ENCODE results near the gene TRIM67. TPM values are rescaled to one million over a fixed set of nuclear protein-coding genes. Genes with fewer than 3 reads are reported as not detected.
"Not testable (repeated sequence)": the region's sequence is repeated elsewhere in the genome, so short reads cannot be mapped to it uniquely, and the experiment has no call there.

The TRIM67 gene
- 0.17 TPM in 1 of 2 replicates, not detected in the other for total RNA-seq (2014; rRNA removed; shearing (Covaris generic))

DNA sequence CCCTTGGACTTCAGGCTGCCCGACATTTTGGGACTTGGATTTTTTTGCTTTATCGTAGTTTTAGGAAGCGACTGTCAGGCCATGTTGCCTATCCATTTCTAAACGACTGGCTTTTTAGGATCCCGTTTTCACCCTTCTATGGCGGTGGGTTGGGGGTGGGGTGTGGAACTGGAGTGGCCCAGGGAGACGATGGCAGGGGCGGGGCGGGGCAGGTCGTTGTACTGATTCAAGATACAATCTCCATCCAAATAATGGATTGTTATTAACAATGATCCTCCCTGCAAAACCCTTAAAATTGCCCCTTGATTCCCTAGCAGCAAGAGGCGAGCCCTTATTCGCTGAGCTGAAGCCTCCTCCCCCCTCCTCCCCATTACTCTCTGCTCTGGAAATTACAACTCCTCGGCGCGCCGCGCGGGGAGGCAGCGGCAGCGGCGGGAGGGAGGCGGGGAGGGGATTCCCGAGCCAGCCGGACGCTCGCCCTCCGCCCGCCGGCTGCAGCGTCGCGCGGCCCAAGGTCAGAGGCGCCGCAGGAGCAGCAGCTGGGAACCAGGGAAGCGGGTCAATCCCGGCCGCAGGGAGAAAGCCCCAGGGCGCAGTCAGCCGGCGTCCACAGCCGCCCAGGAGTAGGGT, at the start of gene TRIM67:
TSS of gene TRIM67 (plus strand) at position 392 of the 630 bp plus-strand sequence. CDS start 912 bp downstream, outside the sequence.
- peak; percentile 41 for DNase-seq (ENCODE audit: low read depth)

DNA sequence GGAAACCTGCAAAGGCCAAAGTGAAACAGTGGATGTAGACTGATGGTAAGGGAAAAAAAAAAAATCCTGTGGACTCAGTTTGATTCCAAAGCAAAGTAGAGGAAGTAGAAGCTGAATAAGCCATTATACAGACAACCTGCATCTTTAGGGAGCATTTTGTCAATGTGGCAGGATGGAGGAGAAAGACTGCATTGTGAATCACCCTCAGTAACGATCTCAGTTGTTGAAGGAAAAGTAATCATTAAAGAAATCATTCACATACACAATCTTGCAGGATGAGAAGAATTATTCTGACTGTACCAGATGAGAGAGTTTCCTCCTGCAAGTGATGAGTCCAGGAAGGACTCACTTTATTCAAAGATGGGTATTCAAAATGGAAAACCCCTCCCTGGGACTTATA, 45.1 kb upstream of the TRIM67 start:
- DNase-seq (ENCODE audit: low read depth): no peak

DNA sequence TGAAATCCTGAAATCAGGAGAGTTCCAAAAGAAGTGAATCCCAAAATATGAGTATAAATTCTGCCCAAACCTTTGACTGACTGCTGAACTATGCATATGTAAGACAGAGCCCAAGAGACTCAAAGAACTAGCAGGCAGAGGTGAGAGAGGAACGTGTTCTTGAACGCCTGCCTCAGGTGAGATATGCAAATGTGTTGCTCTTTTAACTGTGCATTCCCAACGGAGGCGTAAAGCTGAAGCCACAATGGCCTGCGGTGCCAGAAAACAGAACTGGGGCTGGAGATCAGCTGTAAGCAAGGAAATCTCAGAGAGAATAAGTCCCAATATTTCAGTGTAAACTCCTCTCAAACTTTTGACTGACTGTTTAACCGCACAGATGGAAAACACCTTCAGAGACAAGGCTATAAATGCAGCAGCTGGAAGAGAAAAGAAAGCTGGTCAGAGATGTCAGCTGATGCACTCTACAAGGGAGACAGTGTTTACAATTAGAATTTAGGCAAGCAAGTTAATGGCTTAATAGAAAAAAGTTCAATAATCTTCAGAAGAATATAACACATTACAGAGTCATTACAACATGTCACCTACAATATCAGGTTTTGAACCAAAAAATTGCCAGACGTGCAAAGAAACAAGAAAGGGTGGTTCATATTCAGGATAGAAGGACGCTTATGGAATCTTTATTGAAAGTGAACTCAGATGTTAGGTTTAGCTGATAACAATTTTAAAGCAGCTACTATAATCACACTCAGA, 43.0 kb upstream of the TRIM67 start:
- no peak for DNase-seq (ENCODE audit: low read depth)

DNA sequence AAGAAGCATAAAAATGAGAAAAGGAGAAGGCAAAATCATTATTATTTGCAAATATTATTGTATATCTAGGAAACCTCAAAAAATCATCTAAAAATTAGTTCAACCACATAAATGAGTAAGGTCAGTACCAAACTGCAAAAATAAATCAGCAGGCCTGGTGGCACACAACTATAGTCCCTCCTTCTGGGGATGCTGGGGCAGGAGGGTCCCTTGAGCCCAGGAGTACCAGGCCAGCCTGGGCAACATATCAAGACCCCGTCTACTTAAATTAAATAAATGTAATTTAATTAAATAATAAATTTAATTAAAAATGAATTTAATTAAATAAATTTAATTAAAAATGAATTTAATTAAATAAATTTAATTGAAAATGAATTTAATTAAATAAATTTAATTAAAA, 40.3 kb upstream of the TRIM67 start:
- DNase-seq (ENCODE audit: low read depth): no peak

DNA sequence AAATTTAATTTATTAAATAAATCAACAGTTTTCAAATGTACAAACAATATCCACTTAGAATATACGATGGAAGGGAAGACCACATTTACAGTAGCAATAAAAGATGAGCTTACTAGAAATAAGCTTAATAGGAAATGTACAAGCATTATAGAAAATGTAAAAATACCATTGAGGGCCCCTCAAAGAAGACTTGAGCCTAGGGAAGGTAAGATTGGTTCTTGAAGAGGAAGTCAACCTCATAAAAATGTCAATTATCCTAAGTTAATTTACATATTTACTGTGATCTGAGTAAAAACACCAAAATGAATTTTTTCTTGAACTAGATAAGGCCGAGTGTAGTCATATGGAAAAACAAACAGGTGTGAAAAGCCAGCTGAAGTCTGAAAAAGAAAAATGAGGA, 39.7 kb upstream of the TRIM67 start:
- DNase-seq (ENCODE audit: low read depth): no peak

DNA sequence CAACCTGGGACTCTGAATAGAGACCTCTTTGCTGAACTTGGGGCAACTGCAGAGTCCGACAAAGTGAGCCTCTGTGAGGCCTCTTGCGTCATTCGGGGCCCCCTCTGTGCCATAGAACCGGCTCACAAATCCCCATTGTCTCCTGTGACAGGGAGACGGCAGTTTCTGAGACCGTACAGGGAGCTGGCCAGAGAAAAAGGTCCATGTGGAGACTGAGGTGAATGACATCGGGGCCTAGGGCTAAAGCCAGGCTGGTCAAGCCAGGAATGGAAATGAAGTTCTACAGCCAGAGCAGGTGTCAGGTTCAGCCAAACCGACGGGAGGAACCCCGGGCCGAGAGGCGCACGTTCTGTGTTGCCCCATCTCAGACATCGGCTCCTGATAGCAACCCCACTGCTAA, 37.1 kb upstream of the TRIM67 start:
- no peak for DNase-seq (ENCODE audit: low read depth)

DNA sequence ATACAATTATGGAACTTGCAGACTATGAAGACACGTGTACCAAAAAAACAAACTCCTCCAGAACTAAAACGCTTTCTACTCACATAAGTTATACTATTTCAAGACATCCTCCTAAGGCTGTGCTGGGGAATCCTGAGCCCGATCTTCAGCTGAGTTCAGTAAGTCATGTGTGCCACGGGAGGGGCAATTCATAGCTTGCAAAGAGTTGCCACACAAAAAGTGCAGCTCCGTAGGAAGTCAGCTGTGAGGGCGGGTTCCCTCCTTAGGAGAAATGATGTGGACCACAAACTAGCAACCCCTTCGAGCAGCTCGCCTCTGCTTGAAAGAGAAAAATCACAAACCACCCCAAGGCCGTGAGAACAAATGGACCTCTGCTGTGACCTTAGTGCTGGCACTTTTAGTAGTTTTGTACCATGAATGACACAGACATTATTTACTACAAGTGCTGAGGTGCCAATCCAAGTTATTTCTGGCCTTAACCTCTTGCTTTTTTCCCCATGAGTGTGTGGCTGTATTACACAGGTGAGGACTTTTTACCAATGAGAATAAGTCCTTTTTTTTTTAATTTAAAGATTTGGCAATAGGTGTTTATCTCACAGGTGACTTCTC, 35.8 kb upstream of the TRIM67 start:
- no peak for DNase-seq (ENCODE audit: low read depth)

DNA sequence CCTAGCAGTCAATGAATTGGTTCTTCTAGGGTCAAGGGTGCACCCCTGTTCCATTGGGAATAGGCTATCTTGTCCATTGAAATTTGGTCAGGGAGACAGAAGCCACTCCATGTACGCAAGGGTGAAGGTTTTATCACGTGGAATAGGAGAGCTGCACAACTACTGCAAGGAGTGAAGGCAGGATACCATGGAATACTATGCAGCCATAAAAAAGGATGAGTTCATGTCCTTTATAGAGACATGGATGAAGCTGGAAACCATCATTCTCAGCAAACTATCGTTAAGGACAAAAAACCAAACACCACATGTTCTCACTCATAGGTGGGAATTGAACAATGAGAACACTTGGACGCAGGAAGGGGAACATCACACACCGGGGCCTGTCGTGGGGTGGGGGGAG, 34.8 kb upstream of the TRIM67 start:
- DNase-seq (ENCODE audit: low read depth): not testable (repeated sequence)

DNA sequence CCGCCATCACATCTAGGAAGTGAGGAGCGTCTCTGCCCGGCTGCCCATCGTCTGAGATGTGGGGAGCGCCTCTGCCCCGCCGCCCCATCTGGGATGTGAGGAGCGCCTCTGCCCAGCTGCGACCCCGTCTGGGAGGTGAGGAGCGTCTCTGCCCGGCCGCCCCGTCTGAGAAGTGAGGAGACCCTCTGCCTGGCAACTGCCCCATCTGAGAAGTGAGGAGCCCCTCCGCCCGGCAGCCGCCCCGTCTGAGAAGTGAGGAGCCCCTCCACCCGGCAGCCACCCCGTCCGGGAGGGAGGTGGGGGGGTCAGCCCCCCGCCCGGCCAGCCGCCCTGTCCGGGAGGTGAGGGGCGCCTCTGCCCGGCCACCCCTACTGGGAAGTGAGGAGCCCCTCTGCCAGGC, 33.4 kb upstream of the TRIM67 start:
- DNase-seq (ENCODE audit: low read depth): not testable (repeated sequence)

DNA sequence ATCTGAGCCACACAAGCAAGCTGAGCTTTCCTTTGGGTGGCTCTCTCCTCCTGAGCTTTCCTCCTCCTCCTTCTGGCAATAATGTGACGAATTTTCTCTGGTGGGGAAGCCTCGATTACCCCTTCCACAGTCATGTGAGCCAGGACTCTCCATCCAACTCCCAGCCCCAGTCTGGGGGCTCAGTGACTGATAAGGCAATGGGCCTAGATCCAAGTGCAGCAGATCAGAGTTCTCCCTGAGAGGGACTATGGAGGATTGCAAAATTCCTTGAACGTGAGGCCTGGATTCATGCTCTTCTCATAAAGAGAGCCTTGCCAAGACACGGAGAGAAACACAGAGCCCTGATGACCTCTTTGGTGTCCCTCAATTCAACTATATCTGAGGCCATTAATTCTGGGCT, 31.3 kb upstream of the TRIM67 start:
- no peak for DNase-seq (ENCODE audit: low read depth)

DNA sequence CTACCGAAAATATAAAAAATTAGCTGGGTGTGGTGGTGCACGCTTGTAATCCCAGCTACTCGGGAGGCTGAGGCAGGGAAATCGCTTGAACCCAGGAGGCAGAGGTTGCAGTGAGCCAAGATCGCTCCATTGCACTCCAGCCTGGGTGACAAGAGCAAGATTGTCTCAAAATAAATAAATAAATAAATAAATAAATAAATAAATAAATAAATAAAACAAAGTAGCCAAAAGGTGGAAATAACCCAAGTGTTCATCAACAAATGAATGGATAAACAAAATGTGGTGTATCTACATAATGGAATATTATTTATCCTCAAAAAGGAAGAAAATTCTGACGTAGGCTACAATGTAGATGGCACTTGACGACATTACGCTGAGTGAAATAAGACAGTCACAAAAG, 29.3 kb upstream of the TRIM67 start:
- not testable (repeated sequence) for DNase-seq (ENCODE audit: low read depth)

DNA sequence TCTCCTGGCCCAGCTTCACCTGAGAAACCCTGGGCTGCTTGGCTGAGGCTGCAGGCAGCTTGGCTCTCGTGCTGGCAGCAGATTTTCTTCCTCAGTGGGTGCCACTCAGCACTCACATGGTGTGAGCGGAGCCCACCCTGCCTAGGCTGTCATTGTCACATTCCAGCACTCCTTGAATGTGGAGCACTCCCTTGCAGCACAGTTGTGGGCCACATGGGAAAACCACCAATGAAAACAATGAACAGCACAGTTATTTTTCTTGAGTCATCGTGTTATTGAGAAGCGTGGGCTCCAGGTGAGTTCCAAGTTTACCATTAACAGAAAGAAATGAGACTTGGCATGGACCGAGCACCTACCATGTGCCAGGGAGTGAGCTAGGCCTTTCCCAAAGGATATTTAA, 27.2 kb upstream of the TRIM67 start:
- no peak for DNase-seq (ENCODE audit: low read depth)

DNA sequence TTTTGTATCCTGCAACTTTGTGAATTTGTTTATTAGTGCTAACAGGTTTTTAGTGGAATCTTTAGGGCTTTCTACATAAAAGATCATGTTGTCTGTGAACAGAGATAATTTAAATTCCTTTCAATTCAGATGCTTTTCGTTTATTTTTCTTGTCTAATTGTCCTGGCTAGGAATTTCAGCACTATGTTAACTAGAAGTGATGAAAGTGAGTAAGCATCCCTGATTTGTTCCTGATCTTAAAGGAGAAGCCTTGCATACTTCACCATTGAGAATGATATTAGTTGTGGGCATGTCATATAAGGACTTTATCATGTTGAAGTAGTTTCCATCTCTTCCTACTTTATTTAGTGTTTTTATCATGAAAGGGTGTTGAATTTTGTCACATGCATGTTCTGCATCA, 23.6 kb upstream of the TRIM67 start:
- DNase-seq (ENCODE audit: low read depth): no peak

DNA sequence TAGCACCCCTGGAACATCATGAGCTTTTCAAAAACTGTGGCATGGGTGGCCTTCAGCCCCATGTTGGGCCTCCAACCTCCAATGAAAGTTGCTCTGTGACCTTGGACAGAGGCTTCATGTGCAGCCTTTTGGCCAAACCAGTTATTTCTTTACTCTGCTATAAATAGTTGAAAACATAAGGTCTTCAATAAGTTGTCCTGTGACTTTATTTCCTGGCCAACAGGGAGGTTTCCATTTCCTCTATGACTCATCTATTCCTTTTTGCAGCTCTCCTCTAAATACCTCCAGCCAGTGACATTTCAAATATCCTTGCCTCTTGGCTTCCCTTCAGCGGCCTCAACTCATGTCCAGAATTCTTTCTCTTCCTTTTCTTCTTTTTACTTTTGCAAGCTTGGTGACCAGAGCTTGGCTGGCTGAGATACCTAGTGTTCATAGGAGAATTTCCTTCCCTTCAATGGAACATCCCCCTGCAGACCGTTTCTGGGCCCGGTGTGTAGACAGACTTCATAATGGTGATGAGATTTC, 22.7 kb upstream of the TRIM67 start:
- peak; percentile 64 for DNase-seq (ENCODE audit: low read depth)

DNA sequence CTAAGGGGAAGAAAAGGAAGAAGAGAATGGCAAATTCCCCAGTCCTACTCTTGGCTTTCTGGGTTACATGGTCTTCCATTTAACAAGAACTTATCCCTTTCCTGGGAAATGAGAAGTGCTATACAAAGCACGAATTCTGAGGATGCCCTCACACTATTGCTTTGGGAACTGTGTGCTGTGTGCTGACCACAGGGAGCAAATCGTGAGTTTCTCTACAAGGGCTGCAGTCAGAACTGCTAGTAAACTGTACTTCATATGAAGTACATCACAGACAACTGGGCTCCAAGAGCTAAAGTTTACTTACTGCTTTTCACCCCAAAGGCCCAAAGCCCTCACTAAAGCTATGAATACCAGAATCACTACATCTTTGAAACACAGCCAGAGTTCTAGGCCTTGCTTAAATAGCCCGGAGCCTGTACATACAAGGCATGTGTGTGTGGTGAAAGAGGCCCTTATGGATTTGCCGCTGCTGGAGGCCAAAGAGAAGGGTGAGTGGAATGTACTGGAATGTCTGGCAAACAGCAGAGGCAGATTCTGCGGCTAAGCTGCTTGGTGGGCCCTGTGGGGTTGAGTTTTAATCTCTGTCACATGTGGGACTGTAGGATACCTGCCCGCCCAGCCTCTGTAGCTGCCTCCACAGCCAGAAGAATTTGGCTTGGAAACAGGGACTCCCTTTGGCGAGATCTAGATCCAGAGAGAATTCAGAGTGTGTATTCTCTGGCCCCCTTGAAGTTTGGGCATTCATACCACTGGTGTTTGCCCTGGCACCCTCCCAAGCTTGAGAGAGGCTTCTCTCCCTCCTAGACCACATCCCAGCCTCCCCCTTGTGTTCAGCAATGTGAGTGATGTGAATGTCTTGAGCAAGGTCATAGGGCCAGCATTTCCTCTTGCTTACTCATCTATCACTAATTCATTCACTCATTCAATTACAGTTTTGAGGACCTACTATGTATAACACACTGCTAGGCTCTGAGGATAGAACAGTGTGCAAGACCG, 21.9 kb upstream of the TRIM67 start:
- DNase-seq (ENCODE audit: low read depth): peak; percentile 97

DNA sequence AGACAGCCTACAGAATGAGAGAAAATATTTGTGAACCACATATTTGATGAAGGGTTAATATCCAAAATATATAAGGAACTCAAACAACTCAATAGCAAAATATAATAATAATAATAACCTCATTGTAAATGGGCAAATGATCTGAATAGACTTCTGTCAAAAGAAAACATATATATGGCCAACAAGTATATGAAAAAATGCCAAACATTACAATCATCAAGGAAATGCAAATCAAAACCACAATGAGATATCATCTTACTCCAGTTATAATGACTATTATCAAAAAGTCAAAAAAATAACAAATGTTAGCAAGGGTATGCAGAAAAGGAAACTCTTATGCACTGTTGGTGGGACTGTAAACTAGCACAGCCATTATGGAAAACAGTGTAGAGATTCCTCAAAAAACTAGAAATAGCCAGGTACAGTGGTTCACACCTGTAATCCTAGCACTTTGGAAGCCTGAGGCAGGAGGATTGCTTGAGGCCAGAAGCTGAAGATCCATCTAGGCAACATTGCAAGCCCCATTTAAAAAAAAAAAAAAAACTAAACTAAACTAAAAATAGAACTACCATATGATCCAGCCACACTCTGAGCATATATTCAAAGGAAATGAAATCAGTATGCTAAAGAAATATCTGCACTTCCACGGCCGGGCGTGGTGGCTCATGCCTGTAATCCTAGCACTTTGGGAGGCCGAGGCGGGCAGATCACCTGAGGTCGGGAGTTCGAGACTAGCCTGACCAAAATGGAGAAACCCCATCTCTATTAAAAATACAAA, 17.3 kb upstream of the TRIM67 start:
- DNase-seq (ENCODE audit: low read depth): no peak

DNA sequence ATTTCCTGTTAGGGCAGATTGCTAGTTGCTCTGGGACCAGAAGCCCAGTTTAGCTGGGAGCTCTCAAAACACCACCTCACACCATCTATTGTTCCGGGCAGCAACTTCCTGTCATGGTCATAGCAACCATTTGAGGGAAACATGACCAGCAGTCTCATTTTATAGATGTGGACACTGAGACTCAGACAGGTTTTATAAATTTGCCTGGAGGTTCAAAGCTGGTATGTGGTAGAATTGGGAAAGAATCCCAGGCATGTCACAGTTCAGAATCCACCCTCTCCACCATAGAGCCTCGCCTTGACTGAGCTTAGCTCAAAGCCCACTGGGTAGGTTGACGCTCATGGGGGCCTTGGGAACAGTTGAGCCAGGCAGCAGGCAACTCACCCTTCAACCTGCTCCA, 14.0 kb upstream of the TRIM67 start:
- DNase-seq (ENCODE audit: low read depth): no peak

DNA sequence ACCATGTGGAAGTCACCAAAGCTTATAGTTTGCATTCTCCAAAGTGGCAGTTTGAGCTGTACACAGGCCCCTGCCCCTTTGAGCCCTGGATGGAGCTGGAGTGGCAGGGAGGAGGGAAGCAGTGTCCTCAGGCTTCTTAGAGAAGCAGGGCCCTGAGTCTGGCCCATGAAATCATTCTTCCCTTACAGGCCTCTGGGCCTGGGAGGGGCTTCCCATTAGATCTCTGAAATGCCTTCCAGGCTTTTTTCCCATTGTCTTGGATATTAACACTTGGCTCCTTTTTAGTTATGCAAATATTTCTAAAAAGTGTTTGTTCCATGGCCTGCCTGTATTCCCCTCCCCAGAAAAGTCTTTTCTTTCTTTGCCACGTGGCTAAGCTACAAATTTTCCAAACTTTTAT, 10.0 kb upstream of the TRIM67 start:
- DNase-seq (ENCODE audit: low read depth): no peak

DNA sequence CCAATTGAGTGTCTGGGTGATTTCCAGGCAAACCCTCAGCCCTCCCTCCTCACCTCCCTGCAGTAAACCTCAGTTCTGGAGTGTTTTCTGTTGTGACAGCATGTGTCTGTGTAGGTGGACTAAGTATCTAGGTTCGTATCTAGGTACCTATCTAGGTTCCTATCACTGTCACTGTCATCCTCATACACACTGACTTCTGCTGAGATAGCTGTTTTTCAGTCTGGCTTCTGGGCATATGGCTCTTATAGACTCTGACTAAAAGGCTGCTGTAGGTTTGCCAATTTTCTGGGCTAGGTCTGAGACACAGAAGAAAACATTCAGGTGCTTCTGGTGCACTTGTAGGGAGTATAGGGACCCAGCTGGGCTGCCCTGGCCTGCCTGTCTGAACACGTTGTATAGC, 8.1 kb upstream of the TRIM67 start:
- DNase-seq (ENCODE audit: low read depth): no peak

DNA sequence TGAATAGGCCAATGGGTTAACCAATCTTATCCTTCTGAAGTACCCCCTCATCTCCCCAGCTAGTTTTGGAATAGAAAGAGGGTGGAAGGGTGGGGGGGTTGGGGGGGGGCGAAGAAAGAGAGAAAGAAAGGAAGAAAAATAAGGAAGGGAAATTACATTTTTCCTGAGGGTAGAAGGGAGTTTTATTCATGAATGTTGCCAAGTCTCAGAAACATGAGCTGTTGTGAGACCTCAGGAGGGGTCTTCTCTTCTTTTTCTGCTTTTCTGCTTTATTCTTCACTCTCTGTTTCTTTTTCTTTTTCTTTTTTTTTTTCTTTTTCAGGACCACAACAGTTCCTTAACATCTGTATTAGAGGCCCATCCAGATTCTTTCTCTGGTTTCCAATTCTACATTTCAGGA, 6.0 kb upstream of the TRIM67 start:
- DNase-seq (ENCODE audit: low read depth): no peak

DNA sequence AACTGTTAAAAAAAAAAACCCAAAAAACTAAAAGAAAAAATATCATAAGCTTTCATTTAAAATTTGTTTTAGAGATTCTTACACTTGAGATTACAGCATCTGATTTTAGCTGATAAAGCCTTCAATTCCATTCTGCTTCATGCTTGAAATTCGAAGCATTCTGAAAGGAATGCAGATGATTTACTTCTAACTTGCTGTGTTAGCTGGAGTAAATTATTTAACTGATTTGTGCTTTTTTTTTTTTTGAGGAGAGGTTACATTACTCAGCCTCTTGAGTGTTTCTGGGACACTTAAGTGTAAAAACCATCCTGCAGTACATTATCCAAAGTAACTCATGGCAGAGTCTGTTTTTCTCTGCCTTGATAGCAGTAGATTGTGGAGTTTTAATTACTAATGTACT, 4.5 kb upstream of the TRIM67 start:
- no peak for DNase-seq (ENCODE audit: low read depth)
